Right lobe of liver (tissue), 4 donors: ENCODE results near the gene GPR87.

Experiments used
- POLR2A ChIP-seq: fragments of 450-650 bp; IDR thresholded peaks from one replicate; pipeline ENCODE4 v1.6.1; 2017; ENCODE audit warnings: antibody characterized with exemption, mild to moderate bottlenecking
- TF ChIP-seq, protein P1 (sequence below), 4 donors: fragments of 200-600 bp in 3 of 4; fragments of 450-650 bp in 1 of 4; IDR thresholded peaks; one replicate each; pipeline versions ENCODE4 v1.5.1 to v1.8.0; 2016 to 2022; ENCODE audit warnings: antibody characterized with exemption in 4 of 4, mild to moderate bottlenecking in 2 of 4
- donor health status: DM: no; HTN: no; CAD: no.
- donor health status: DM: no; HTN: no; CAD: no.
- donor health status: DM: no; HTN: yes; CAD: no.

DNA sequence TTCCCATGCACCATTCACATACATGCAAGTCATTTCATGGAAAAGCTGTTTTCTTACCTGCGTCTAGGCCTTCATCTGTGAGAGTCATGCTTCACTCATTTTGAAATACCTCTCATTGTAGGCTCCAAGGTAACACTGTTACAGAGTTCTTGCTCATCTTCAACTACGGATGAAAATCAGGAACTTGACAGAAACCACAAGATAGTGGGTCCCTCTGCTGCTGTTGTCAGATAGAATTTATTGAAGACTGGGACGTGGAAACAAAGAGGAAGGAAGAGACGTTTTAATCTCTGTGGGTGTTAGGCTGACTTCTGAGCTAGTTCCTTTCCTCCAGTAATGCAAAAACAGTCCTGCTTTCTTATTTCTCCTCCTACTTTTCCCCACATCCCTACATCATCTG, 38.4 kb downstream of the GPR87 start, which contains the start of gene P2RY14:
- TF ChIP-seq, protein P1, sequence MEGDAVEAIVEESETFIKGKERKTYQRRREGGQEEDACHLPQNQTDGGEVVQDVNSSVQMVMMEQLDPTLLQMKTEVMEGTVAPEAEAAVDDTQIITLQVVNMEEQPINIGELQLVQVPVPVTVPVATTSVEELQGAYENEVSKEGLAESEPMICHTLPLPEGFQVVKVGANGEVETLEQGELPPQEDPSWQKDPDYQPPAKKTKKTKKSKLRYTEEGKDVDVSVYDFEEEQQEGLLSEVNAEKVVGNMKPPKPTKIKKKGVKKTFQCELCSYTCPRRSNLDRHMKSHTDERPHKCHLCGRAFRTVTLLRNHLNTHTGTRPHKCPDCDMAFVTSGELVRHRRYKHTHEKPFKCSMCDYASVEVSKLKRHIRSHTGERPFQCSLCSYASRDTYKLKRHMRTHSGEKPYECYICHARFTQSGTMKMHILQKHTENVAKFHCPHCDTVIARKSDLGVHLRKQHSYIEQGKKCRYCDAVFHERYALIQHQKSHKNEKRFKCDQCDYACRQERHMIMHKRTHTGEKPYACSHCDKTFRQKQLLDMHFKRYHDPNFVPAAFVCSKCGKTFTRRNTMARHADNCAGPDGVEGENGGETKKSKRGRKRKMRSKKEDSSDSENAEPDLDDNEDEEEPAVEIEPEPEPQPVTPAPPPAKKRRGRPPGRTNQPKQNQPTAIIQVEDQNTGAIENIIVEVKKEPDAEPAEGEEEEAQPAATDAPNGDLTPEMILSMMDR (IDR thresholded peaks at IDR 0.05), result no peak
- no peak for TF ChIP-seq POLR2A
